NCI-H2029 treated with DMSO at 0.1 percent for 48 hours (cell line): ENCODE measurements around the gene SAMD7.

Source experiments
- DNase-seq: peaks from one replicate; lab custom pipeline; 2025; lab: John Stamatoyannopoulos, UW

Gene SAMD7, protein sequence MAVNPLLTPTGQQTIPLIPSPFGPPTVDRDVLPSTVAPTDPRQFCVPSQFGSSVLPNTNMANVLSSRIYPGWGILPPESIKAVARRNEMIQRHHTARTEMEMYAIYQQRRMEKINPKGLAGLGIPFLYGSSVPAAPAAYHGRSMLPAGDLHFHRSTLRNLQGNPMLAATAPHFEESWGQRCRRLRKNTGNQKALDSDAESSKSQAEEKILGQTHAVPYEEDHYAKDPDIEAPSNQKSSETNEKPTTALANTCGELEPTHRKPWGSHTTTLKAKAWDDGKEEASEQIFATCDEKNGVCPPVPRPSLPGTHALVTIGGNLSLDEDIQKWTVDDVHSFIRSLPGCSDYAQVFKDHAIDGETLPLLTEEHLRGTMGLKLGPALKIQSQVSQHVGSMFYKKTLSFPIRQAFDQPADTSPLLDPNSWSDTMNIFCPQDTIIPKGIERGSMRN

DNA sequence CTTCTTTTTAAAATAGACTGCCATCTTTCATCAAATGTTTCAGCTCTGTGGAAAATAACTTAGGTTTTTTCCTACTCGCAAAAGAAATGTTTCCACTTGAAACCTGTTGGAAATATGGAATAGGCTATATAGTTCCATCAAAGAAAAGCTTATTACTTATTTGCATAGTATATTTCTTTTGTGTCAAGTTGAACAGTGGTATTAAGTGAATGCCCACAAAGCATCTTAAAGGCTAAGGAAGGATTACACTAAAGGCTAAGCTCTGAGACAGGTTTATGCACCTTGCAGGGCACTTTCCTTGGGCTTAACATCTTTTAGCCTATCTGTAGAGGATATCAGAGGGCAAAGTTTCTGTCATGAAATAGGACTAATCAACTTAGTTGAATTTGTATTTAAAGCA is at the start of gene SAMD7:
SAMD7 (plus strand) TSS at position 301 of the 400 bp plus-strand sequence. CDS start 7,927 bp downstream, outside the sequence.
- no peak for DNase-seq

DNA sequence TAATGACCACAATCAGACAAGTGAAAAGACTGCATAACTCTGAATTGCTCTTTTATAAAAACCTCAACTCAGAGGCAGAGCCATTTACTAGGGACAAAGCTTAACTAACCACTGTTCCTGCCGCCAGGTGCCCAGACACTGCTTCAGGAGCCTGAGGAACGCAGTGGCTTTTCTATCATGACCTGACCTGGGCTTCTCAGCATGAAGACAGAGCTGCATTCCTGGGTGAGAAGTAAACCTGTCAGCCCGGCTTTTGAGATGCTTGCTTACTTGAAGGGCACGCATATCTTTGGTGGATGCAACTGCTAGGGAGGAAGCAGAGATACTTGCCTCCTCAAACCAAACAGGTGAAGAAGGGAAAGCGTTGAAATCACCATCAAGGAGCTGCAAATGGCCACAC is 49.5 kb upstream of the SAMD7 start:
- DNase-seq: no peak

DNA sequence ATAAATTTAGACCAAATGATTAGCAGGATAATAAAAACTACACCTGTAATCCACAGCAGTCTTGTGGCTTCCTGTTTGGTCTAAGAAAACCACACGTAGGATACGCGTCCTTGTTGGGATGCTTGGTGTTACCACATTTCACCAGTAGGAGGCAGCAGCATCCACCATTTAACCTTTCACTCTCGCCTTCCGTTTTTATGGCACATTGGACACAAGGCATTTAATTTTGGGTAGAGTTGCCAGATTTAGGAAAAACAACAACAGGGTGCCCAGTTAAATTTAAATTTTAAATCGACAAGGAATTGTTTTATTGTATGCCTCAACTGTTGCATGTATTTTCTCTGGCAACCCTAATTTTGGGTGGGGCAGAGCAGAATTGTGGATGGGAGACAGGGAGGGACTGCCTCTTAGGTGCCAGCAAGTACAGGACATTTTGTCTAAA is 47.9 kb upstream of the SAMD7 start:
- DNase-seq: peak; percentile 64

DNA sequence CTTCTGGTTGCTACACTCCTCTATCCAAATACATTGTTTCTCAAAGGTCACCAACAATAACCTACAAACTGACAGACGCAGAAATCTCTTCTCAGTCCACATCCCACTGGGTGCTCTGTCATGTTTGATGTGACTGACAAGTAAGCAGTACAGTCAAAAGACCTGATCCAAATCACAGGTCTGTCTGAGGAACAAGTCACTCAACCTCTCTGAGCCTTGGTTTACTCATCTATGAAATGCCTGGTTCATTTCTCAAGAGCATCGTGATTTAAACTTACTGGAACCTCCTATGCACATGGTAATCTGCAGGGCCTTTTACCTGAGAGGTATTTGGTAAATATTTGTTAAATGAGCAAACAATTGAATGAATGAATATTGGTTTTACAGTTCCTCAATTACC is 47.1 kb upstream of the SAMD7 start:
- no peak for DNase-seq

DNA sequence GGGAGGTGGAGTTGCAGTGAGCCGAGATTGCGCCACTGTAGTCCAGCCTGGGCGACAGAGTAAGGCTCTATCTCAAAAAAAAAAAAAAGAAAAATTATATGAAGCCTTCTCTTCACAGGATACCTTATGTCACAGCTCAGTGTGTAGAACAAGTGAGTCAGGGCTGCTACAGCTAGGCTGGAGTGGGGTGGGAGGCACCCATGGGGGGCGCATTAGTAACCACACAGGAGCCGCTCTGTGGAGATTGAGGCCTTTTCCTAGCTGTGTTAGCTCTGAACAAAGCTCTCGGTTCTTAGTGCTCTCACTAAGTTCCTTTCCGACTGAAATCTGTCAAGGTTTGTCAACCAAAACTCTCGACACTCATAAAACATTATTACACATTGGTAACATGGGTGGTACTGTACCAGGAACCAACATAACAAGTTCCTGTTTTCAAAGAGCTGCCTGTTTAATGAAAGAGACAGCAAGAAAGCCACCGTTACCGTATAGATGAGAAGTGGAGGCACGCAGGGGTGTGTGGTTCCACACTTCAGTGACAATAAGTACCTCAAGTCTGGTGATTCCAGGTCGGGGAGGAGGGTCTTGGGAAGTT is 46.1 kb upstream of the SAMD7 start:
- DNase-seq: no peak

DNA sequence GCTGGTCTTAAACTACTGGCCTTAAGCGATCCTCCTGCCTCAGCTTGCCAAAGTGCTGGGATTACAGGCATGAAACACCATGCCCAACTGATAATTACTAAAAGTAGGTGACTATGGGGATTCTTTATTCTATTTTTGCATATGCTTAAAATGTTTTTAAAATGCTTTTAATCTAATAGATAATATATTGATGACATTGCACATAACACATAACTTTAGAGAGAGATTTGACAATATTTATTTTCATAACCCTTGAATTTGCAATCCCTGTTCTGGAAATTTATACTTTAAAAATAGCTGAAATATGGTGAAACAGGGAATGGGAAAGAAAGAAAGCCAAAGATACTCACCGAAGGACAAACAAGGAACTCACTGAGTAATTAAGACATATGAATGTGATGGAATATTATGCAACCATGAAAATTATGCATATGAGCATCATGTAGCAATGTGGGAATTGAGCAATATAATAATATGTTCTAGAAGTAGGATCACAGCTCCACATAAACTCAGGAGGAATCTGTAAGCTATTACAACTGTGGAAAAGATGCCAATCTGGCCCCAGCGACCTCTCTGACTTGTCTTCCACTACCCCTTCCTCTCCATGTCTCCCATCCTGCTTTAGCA is 43.7 kb upstream of the SAMD7 start:
- no peak for DNase-seq

DNA sequence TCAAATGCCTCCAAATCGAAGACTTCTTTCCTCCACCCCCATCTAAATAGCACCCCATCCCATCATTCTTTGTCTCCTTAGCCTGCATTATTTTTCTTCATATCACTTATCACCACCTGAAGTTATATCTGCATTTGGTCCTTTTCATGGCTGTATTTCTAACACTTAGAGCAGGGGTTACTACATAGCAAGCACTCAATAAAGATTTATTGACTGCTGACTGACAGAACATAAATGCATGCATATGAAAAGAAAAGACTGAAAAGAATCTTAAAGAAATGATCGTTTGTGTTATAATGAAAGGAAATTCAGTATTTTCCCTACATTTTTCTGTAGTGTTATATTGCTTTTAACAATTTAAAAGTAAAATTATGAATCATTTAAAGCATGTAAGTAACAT is 43.0 kb upstream of the SAMD7 start:
- no peak for DNase-seq

DNA sequence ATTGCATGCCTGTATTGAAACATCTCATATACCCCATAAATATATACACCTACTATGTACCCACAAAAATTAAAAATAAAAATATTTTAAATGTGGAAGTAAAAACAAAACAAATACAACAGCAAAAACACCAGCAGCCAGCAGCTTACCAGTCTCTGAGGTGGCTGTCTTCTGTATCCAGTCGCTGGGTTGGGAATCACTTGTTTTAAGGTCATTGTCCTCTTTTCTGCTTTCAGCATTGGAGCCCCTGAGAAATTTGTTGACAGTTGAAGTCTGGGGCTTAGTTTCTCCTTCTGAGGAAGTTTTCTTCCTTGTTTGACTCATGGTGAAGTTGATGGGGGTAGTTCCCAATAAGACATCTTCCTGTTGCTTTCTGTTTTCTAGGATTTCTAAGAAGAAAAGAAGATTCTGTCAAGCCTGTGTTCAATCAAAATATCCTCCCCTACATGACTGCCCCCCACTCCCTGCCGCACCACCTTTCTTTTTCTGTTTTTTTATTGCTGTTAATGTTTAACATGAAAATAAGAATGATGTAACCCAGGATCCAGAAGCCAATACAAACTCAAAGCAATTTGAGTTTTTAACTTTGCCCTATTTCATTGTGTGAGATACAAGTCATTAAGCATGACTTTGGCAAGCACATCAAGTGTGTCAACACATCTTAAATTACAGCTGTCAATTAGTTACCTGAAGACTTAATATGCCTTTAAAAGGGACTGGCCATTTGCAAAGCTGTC is 41.7 kb upstream of the SAMD7 start, which contains the start of gene LRRC31:
LRRC31 (minus strand) TSS at position 452 of the 737 bp plus-strand sequence; CDS start at position 324, 128 bp downstream.
- peak; percentile 51 for DNase-seq

DNA sequence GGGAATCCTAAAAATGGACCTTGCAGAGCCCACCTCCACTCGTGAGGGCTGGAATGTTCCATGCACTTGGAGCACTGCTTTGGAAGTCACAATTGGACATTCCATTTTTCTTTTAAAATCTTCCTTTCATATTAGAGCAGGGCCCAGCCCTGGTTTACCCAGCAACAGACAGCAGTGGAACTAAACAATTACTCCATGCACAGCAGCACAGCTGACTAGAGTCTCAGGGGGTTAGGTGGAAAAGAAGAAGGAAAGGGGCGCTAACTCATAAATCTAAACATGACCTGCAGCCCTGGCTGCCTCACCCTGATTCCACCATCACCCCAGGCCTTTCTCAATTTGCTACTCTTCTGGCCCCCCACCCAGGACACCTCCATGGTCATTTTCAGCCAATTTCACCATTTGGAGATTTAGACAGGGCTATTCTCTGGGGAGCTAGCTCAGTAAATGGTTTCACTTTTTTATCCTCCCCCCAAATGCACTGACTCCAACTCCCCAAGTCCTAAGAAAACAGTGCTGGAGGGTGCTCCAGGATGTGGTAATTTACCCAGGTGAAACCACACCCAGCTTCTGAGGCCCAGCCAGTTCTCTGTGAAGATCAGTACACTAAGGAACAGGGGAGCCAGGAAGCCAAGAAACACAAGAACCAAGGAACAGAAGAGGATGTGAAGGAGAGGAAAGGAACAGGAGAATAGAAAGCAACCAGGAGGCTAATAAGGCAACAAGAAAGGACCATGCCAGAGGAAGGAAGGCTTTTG is 40.1 kb upstream of the SAMD7 start:
- no peak for DNase-seq

DNA sequence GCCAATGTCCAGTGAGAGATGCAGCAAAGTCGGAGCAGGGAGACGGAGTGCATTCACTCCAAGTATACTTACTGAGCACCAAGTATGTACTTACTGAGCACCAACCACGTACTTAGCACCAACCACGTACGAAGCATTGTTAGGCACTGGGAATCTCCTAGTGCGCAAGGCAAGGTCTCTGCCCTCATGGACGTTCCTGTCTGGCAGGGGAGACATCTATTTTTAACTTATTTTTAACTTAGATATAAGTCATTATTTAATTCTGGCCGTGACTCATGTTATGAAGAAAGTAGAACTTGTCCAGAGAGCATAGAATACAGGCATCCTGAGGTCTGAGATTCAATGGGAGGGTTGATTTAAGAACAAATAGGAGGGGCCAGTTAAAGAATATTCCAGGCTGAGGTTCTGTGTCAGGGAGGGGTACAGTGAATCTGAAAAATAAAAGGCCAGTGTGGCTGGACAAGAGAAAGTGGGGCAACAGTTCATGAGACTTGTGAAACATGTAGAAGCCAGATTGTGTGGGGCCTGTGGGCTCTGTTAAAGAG is 32.3 kb upstream of the SAMD7 start:
- no peak for DNase-seq

DNA sequence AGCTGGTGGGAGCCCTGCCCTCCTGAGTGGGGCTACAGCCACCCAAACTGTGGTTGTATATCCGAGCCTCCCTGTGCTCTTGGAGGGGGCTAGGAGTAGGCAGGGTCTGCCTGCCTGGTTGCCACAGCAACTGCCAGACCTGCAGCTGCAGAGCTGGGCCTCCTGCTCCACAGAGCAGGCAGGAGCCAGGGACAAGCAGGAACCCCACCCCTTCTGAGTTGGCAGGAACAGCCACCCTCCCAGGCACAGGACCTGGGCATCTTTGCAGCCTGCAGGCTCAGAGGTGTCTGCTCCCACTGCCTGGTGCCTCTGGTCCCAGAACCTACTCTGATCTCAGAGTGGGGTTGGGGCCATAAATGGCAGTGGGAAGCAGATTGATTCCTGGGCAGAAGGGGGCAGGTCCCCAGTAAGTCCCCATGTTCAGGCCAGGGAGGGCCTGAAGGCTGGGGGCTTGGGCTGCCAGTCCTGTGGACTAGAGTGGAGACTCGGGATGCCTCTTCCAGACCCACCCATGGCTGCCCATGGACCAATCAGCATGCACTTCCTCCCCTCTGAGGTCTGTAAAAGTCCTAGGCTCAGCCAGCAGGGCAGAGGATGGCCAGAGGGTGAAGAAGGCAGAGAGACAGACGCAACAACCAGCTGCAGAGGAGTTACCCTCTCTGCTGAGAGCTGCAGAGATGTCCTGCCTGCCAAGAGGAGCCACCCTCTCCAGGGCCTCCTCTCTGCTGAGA is 31.4 kb upstream of the SAMD7 start:
- no peak for DNase-seq

DNA sequence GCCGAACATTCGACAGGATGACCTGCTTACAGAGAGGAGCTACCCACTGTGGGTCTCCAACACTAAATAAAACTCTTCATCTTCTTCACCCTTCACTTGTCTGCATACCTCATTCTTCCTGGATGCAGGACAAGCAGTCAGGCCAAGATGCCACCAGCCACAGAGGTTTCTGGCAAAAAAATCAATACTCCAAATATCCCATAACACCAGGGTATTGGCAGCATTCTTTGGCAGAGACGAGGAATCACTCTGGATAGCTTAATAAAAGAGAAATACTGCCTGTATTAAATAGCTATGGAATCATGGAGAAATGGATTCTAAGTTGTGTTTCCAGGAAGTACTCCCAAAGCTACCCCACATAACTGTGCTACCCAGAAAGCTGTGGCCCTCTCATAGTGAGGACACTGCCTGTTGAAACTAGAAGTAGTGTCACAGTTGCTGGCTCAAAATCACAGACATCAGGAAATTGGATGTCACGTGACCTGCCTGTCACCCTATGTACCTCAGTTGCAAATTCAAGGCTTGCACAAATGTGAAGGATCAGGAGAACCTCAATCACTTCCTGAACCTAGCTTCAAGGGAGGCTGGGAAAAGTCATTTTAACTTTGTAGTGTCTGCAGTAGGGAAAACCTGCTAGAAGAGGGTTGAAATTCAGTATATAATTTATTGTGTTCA is 30.7 kb upstream of the SAMD7 start:
- DNase-seq: no peak

DNA sequence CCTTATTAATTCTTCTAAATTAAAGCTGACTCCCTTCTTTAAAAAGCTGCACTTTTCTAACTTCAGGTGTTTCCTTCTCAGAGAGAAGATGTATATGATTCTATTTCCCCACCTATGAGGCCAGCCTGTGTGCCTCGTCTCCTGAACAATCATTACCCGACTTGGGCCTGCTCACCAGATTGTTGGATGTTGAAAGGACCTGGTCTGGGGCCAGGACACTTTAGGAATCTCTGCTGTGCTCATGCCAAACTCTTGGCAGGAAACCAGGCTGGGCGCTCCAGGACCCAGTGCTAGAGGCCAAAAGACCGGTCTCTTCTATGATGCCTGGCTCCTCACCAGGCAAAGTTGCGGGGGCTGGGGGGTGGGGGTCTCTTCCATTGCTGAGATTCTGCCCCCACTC is 24.7 kb upstream of the SAMD7 start:
- DNase-seq: peak; percentile 31

DNA sequence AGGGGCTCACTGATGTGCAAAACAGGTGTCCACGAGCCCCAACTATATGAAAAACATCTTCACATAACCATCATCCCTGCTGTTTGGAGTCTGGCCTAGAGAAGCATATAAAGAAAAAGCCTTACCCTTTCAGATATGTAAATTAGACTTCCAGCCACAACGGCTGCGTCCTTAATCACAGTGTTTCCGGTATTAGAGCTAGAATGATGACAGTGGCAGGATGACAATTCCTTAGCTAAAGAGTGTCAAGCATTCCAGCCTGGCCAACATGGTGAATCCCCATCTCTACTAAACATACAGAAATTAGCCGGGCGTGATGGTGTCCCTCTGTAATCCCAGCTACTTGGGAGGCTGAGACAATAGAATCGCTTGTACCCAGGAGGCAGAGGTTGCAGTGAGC is 19.5 kb upstream of the SAMD7 start:
- no peak for DNase-seq

DNA sequence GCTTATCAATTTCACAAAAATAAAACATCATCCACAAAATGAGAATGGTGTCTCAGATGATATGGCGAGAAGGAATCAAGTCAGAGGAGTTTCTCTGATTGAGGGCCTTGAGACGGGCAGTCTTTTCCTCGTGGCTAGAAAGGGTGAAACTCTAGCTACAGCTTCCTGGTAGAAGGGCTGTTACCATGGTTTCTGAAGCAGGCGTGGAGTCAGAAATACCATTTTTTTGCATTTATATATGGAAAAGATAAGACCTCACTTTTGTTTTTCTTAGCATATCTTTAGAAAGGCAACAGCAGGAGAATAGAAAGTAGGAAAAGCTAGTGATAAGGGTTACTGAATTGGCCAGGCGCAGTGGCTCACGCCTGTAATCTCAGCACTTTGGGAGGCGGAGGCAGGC is 17.3 kb upstream of the SAMD7 start:
- DNase-seq: no peak

DNA sequence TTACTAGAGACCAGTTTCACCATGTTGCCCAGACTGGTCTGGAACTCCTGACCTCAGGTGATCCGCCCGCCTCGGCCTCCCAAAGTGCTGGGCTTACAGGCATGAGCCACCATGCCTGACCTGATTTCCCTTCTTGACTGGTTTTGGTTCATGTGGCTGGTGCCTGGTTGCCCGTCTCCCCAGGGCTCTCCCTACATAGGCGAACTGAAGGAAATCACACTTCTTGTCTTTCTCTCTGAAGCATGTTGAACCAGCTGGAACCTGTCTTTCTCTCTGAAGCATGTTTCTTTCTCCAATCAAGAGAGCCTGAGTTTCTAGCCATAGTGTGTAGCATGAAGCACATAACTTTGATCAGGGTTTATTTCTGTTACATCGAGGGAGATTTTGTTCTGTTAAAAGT is 16.3 kb upstream of the SAMD7 start:
- DNase-seq: no peak

DNA sequence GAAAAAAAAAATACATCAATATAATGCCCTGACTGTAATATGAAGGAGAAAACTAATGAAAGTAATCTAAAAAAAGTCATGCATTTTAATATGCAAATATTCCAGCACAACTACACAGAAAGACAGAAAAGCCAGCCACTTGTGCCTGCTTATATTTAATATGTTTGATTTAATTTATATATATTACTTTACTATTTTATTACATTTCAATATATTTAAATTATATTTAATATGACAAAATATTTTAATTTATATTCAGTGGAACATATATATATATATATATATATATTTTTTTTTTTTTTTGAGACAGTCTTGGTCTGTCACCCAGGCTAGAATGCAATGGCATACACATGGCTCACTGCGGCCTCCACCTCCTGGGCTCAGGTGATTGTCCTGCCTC is 14.1 kb upstream of the SAMD7 start:
- no peak for DNase-seq

DNA sequence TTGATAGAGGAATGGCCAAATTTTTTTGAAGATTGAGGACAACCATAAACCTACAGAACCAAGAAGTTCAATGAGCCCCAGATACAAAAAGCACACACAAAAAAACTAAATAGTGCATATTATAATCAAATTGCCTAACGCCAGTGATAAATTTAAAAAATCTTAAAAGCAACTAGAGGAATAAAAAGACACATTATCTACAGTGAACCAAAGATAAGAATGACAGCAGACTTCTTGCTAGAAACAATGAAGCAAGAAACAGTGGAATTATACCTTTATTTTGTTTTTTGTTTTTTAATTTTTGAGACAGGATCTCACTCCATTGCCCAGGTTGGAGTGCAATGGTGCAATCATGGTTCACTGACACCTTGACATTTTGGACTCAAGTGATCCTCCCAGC is 9.9 kb upstream of the SAMD7 start:
- DNase-seq: no peak

DNA sequence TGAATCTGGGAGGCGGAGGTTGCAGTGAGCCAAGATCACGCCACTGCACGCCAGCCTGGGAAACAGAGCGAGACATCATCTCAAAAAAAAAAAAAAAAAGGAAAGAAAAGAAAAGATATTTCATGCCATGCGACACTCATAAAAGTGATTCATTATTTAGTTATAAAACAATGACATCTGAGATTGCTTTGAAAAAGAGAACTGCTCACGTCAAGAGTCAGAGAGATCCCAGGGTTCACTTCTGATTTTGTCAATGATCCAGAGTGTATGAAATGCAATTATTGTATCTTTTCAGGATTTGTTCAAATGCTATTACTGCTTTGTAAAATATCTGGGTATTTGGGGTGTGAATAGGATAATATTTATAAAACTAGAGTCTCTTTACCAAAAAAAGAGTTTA is 6.0 kb upstream of the SAMD7 start:
- no peak for DNase-seq

DNA sequence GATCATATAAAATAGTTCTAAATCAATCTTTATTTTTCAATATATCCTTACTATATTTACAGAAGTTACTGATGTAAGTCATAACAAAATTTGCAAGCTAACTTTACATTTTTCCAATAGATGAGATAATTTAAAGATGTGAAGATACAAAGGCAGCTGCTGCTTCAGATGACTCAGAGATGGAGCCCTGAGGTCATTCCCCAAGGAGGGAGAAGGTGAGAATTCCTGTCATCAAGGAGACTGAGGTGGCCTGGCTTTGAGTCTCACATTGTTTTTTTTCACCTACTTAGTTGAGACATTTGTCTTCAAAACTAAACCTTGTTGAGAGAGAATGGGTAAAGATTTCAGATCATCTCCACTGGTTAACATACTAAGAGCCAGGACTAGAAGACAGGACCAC is 3.9 kb upstream of the SAMD7 start:
- no peak for DNase-seq
